Measurements from ENCODE around the gene MXRA7.
"Not testable (repeated sequence)": the region's sequence is repeated elsewhere in the genome, so short reads cannot be mapped to it uniquely, and the experiment has no call there.

The MXRA7 gene

DNA sequence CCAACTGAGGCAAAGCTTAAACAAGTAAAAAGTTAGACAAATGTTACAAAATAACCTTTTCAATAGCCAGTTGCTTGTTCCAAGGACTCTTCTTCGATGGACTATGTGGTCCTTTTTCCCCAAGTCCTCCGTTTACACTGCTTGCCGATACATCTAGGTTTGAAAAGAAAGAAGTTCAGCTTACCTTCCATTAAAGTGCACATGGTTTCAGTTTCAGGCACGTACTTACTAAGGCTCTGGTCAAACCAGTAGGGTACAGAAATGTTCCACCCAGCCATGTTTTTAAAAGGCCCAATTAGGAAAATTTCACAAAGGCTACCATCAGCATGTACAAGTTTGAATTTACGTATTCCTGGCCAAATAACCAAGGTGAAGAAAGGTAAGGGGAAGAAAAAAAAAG lies 24.2 kb upstream of the MXRA7 start:
- no peak for DNase-seq

GRCh38 chr17:76734080-76734840 lies 23.5 kb upstream of the MXRA7 start:
- DNase-seq = no peak

GRCh38 chr17:76733618-76733957 lies 22.8 kb upstream of the MXRA7 start:
- no peak for DNase-seq

DNA sequence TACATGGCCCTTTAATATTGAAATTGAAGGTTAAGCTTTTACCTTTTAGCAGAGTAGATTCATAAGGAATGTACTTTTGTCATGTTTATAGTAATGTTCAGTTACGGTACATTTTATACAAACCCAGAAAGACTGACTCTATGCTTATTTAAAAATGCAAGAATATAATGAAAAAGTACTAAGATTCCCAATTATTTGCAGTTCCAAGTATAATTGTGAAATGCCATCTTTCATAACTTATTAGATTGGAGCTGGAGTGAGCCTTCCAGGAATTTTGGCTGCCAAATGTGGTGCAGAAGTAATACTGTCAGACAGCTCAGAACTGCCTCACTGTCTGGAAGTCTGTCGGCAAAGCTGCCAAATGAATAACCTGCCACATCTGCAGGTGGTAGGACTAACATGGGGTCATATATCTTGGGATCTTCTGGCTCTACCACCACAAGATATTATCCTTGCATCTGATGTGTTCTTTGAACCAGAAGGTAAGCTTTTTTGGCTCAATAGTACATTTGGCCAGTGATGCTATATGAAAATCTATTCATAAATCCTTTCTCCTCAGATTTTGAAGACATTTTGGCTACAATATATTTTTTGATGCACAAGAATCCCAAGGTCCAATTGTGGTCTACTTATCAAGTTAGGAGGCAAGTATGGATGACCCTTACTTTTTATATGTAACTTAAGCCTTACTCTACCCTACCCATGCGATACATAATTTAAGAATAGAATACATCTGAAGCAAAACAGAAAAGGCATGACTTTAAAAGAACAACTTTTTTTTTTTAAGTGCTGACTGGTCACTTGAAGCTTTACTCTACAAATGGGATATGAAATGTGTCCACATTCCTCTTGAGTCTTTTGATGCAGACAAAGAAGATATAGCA lies 22.2 kb upstream of the MXRA7 start:
- no peak for DNase-seq

GRCh38 chr17:76731800-76732733 lies 21.3 kb upstream of the MXRA7 start:
- DNase-seq = not testable (repeated sequence)

- no peak for DNase-seq
These were observed 17.1 kb upstream of the MXRA7 start for GRCh38 chr17:76727745-76728456.

- no peak for DNase-seq
These were observed 16.3 kb upstream of the MXRA7 start, which contains the start of gene METTL23 for GRCh38 chr17:76726776-76727718. TSS of gene METTL23 (plus strand) at chr17:76726839. CDS start at chr17:76729711, 2,872 bp downstream.

DNA sequence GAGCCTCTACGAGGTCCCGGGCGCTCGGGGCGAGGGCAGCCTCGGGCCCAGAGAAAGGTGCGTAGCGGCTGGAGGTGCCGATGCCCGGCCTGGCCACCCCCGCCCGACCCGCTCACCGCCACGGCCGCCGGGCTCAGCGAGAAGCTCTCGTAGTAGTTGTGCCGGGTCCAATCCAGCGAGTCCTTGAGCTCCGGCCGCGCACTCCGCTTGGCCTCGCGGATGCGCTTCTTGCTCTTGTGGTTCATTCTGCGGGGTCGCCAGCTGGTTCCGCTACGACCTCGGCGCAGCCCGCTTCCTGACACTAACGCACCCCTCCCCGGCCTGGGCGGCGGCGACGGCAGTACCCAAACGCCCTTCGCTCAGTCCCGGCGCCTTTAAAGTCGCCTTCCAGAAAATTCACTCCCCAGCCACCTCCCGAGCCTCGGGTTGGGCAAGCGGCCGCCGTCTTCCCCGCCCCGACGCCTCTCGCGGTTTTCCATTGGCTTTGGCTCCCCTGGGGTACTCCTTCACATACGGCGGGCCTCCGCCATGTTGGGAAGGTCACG lies 15.5 kb upstream of the MXRA7 start, which contains the start of gene JMJD6:
TSS of gene JMJD6 (minus strand) at position 376 of the 545 bp plus-strand sequence. CDS start at position 245, 131 bp downstream.
- peak; percentile 90 to 92 for DNase-seq

- no peak for DNase-seq
These were observed 14.9 kb upstream of the MXRA7 start for GRCh38 chr17:76725580-76726230.

DNA sequence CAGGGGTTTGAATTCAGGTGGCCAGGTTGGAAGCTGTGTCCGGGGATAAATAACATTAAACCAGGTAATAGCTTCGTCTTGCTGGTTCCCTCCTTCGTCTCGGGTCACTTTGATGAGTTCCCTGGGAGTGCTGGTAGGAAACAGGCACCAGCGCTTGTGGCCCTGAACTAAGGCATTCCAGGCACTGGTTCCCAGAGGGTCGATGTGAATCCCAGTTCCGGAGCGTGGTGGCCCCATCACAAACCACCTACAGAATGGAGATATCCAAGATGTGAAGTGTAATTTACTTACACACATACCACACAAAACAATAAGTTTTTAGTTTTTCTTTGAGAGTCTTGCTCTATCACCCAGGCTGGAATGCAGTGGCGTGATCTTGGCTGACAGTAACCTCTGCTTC lies 13.0 kb upstream of the MXRA7 start:
- DNase-seq = no peak

DNA sequence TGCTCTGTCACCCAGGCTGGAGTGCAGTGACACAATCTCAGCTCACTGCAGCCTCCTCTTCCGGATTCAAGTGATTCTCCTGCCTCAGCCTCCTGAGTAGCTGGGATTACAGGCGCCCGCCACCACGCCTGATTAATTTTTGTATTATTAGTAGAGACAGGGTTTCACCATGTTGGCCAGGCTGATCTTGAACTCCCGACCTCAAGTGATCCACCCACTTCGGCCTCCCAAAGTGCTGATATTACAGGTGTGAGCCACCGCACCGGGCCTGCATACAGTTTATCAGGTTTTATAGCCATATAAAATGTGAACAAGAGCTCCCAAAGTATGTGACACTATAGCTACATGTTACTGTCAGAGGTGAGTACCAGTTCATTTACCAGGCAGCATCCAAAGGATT lies 12.2 kb upstream of the MXRA7 start:
- DNase-seq = not testable (repeated sequence)

GRCh38 chr17:76722279-76722678 lies 11.5 kb upstream of the MXRA7 start:
- DNase-seq = no peak

DNA sequence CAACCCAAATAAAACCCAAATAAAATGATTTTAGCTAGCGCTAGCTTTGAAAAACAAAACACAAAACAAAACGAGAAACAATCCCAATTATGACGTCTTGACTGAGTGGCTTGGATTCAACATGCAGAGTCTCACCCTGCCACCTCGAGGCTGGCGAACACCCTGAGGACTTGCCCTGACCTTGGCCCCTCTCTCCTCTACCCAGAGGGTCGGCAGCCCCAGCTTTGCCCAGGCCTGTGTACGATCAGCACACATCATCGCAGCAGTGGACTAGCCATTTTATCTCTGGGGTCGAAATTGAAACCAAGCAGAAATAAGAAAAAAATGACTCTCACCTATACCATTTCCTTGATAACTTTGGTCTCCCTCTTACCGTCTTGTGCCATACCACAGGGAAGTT lies 10.7 kb upstream of the MXRA7 start:
- no peak for DNase-seq

- no peak for DNase-seq
These were observed 10.2 kb upstream of the MXRA7 start for GRCh38 chr17:76720941-76721340.

DNA sequence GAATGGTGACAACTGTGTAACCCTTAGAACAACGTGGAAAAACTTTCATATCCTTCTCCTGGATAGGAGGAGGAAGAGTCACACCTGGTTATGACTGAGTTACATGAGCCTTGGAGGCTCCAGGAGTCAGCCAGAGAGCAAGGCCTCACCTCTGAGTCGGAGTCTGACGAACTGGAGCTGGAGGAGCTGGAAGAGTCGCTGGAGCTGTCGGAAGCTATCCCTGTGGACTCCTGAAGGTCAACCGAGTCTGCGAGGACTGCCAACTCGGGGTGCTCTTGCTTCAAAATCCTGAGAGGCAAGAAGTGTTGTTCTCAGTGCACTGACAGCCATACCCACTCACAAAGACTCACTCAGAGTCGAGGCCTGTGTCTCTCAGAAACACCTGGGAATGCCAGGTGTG lies 9.4 kb upstream of the MXRA7 start:
- DNase-seq = no peak

- no peak for DNase-seq
These were observed 7.8 kb upstream of the MXRA7 start for GRCh38 chr17:76718516-76718915.

DNA sequence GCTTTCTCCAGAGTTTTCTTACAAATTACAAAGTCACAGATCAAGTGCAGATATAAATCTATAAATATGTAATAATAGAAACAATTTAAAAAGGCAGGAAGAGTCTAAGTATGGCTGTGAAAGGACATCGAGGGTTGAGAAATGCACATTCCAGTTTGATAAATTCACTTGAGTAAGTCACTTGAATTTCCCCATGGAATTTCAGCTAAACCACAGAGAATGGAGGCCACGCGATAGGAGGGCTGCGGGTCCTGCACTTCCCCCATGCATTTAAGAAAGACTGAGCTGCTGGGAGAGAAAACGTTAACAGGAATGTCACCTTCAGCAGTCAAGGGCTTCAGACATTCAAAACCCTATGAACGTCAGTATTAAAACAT lies 6.1 kb upstream of the MXRA7 start:
- no peak for DNase-seq

DNA sequence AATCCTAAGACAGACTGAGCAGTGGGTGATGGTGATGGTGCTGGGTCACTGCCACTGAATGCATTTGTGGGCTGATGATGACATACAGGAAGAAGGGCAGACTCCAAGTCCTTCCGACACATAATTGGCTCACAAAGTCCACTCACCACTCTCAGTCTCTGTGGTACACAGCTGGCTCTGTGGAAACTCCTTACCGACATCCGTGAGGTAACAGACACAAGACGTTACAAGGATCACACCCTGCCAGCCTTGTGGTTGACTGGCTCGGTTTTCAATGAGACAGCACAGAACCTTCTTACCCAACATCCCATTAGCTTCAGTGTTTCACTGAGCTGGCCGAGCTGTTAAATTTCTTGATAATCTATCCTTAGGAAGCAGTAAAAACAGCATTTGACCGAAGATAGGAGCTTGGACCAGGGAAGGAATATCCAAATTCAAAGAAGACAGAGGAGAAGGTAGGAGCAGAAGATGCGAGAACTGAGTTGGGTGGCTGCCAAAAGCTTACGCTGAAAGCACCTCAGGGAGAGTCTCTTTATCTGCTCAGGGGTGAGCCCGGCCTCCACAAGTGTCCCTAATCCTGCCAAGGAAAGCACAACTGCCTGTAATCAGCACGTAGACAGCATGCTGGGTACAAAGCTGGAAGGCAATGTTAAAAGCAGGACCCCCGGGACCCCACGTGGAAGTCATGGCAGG lies 5.5 kb upstream of the MXRA7 start:
- DNase-seq = no peak

GRCh38 chr17:76715496-76715830 lies 4.7 kb upstream of the MXRA7 start:
- DNase-seq = no peak
